ENCODE results near the gene NR1H3.

NR1H3 gene

GRCh38 chr11:47229161-47229560, 28.6 kb upstream of the NR1H3 start:
- no peak for DNase-seq (ENCODE audit: low read depth)
- Histone ChIP-seq H3K9me3 (ENCODE audit: control insufficient read depth, low read length) (no peaks in the 10 kb centered on the region), H3K27me3 (replicated peaks; ENCODE audit: control insufficient read depth, insufficient read depth, low read length) (no peaks in the 10 kb centered on the region), H3K9ac (ENCODE audit: low read length) (no peak overlapping the region), H3K4me1 (ENCODE audit: control insufficient read depth, insufficient read depth, low read length) (peaks cover 7% of the 10 kb centered on the region), H3K4me3 (ENCODE audit: low read length) (no peak overlapping the region), H3K36me3 (ENCODE audit: control insufficient read depth, insufficient read depth, low read length, severe bottlenecking) (peaks cover 26% of the 10 kb centered on the region)

- DNase-seq (ENCODE audit: low read depth): no peak
- Histone ChIP-seq H3K36me3 (ENCODE audit: control insufficient read depth, insufficient read depth, low read length, severe bottlenecking) (peaks cover 23% of the 10 kb centered on the region), H3K9me3 (ENCODE audit: control insufficient read depth, low read length) (no peaks in the 10 kb centered on the region), H3K9ac (ENCODE audit: low read length) (no peak overlapping the region), H3K4me1 (ENCODE audit: control insufficient read depth, insufficient read depth, low read length) (peaks cover 22% of the 10 kb centered on the region), H3K4me3 (ENCODE audit: low read length) (no peak overlapping the region), H3K27me3 (replicated peaks; ENCODE audit: control insufficient read depth, insufficient read depth, low read length) (no peaks in the 10 kb centered on the region)
Observed at GRCh38 chr11:47233051-47233450, 24.7 kb upstream of the NR1H3 start.

GRCh38 chr11:47233989-47234668, 23.7 kb upstream of the NR1H3 start:
- no peaks in the 10 kb centered on the region for H3K27me3 ChIP-seq (replicated peaks; ENCODE audit: control insufficient read depth, insufficient read depth, low read length)

GRCh38 chr11:47234669-47235100, 23.1 kb upstream of the NR1H3 start:
- Histone ChIP-seq H3K4me1 (ENCODE audit: control insufficient read depth, insufficient read depth, low read length) (peaks cover 24% of the 10 kb centered on the region), H3K9me3 (ENCODE audit: control insufficient read depth, low read length) (no peaks in the 10 kb centered on the region), H3K36me3 (ENCODE audit: control insufficient read depth, insufficient read depth, low read length, severe bottlenecking) (peaks cover 28% of the 10 kb centered on the region), H3K9ac (ENCODE audit: low read length) (peak overlapping the region; percentile 58), H3K27me3 (replicated peaks; ENCODE audit: control insufficient read depth, insufficient read depth, low read length) (no peaks in the 10 kb centered on the region), H3K4me3 (ENCODE audit: low read length) (peak overlapping the region; percentile 25)
- DNase-seq (ENCODE audit: low read depth): no peak

More at GRCh38 chr11:47233989-47234668, 23.7 kb upstream of the NR1H3 start:
- Histone ChIP-seq H3K4me1 (ENCODE audit: control insufficient read depth, insufficient read depth, low read length) (peaks cover 24% of the 10 kb centered on the region), H3K4me3 (ENCODE audit: low read length) (peak overlapping the region; percentile 25), H3K36me3 (ENCODE audit: control insufficient read depth, insufficient read depth, low read length, severe bottlenecking) (peaks cover 26% of the 10 kb centered on the region), H3K9ac (ENCODE audit: low read length) (peak overlapping the region; percentile 58), H3K9me3 (ENCODE audit: control insufficient read depth, low read length) (no peaks in the 10 kb centered on the region)
- peak; percentile 50 for DNase-seq (ENCODE audit: low read depth)

GRCh38 chr11:47235163-47235562, 22.6 kb upstream of the NR1H3 start:
- peaks cover 24% of the 10 kb centered on the region for H3K4me1 ChIP-seq (ENCODE audit: control insufficient read depth, insufficient read depth, low read length)
- peaks cover 28% of the 10 kb centered on the region for H3K36me3 ChIP-seq (ENCODE audit: control insufficient read depth, insufficient read depth, low read length, severe bottlenecking)
- H3K9me3 ChIP-seq (ENCODE audit: control insufficient read depth, low read length): no peaks in the 10 kb centered on the region
- H3K4me3 ChIP-seq (ENCODE audit: low read length): no peak overlapping the region
- DNase-seq (ENCODE audit: low read depth): no peak
- H3K9ac ChIP-seq (ENCODE audit: low read length): no peak overlapping the region
- H3K27me3 ChIP-seq (replicated peaks; ENCODE audit: control insufficient read depth, insufficient read depth, low read length): no peaks in the 10 kb centered on the region

- peak; percentile 16 for DNase-seq (ENCODE audit: low read depth)
- no peak overlapping the region for H3K4me3 ChIP-seq (ENCODE audit: low read length)
- H3K4me1 ChIP-seq (ENCODE audit: control insufficient read depth, insufficient read depth, low read length): peaks cover 25% of the 10 kb centered on the region
- H3K36me3 ChIP-seq (ENCODE audit: control insufficient read depth, insufficient read depth, low read length, severe bottlenecking): peaks cover 27% of the 10 kb centered on the region
- H3K9ac ChIP-seq (ENCODE audit: low read length): no peak overlapping the region
- H3K27me3 ChIP-seq (replicated peaks; ENCODE audit: control insufficient read depth, insufficient read depth, low read length): no peaks in the 10 kb centered on the region
- H3K9me3 ChIP-seq (ENCODE audit: control insufficient read depth, low read length): no peaks in the 10 kb centered on the region
Observed at GRCh38 chr11:47236482-47236881, 21.3 kb upstream of the NR1H3 start.

- H3K9me3 ChIP-seq (ENCODE audit: control insufficient read depth, low read length): no peaks in the 10 kb centered on the region
- H3K4me1 ChIP-seq (ENCODE audit: control insufficient read depth, insufficient read depth, low read length): peaks cover 23% of the 10 kb centered on the region
- no peak overlapping the region for H3K9ac ChIP-seq (ENCODE audit: low read length)
- no peak for DNase-seq (ENCODE audit: low read depth)
- H3K36me3 ChIP-seq (ENCODE audit: control insufficient read depth, insufficient read depth, low read length, severe bottlenecking): peaks cover 57% of the 10 kb centered on the region
- H3K27me3 ChIP-seq (replicated peaks; ENCODE audit: control insufficient read depth, insufficient read depth, low read length): no peaks in the 10 kb centered on the region
- H3K4me3 ChIP-seq (ENCODE audit: low read length): no peak overlapping the region
Observed at GRCh38 chr11:47239852-47240251, 17.9 kb upstream of the NR1H3 start.

- no peak overlapping the region for H3K4me3 ChIP-seq (ENCODE audit: low read length)
- DNase-seq (ENCODE audit: low read depth): no peak
- H3K9ac ChIP-seq (ENCODE audit: low read length): no peak overlapping the region
- no peaks in the 10 kb centered on the region for H3K9me3 ChIP-seq (ENCODE audit: control insufficient read depth, low read length)
- peaks cover 63% of the 10 kb centered on the region for H3K36me3 ChIP-seq (ENCODE audit: control insufficient read depth, insufficient read depth, low read length, severe bottlenecking)
- peaks cover 25% of the 10 kb centered on the region for H3K4me1 ChIP-seq (ENCODE audit: control insufficient read depth, insufficient read depth, low read length)
- no peaks in the 10 kb centered on the region for H3K27me3 ChIP-seq (replicated peaks; ENCODE audit: control insufficient read depth, insufficient read depth, low read length)
Observed at GRCh38 chr11:47241841-47242301, 15.9 kb upstream of the NR1H3 start.

- H3K27me3 ChIP-seq (replicated peaks; ENCODE audit: control insufficient read depth, insufficient read depth, low read length): no peaks in the 10 kb centered on the region
- no peaks in the 10 kb centered on the region for H3K9me3 ChIP-seq (ENCODE audit: control insufficient read depth, low read length)
- peaks cover 31% of the 10 kb centered on the region for H3K4me1 ChIP-seq (ENCODE audit: control insufficient read depth, insufficient read depth, low read length)
- H3K9ac ChIP-seq (ENCODE audit: low read length): no peak overlapping the region
- no peak overlapping the region for H3K4me3 ChIP-seq (ENCODE audit: low read length)
- no peak for DNase-seq (ENCODE audit: low read depth)
- peaks cover 63% of the 10 kb centered on the region for H3K36me3 ChIP-seq (ENCODE audit: control insufficient read depth, insufficient read depth, low read length, severe bottlenecking)
Observed at GRCh38 chr11:47242596-47243192, 15.1 kb upstream of the NR1H3 start.

- no peak overlapping the region for H3K4me3 ChIP-seq (ENCODE audit: low read length)
- no peaks in the 10 kb centered on the region for H3K27me3 ChIP-seq (replicated peaks; ENCODE audit: control insufficient read depth, insufficient read depth, low read length)
- peaks cover 32% of the 10 kb centered on the region for H3K4me1 ChIP-seq (ENCODE audit: control insufficient read depth, insufficient read depth, low read length)
- H3K9ac ChIP-seq (ENCODE audit: low read length): no peak overlapping the region
- H3K9me3 ChIP-seq (ENCODE audit: control insufficient read depth, low read length): no peaks in the 10 kb centered on the region
- peaks cover 63% of the 10 kb centered on the region for H3K36me3 ChIP-seq (ENCODE audit: control insufficient read depth, insufficient read depth, low read length, severe bottlenecking)
- DNase-seq (ENCODE audit: low read depth): no peak
Observed at GRCh38 chr11:47243454-47243853, 14.3 kb upstream of the NR1H3 start.

GRCh38 chr11:47244448-47245350, 13.1 kb upstream of the NR1H3 start:
- no peaks in the 10 kb centered on the region for H3K9me3 ChIP-seq (ENCODE audit: control insufficient read depth, low read length)
- peaks cover 37% of the 10 kb centered on the region for H3K4me1 ChIP-seq (ENCODE audit: control insufficient read depth, insufficient read depth, low read length)
- no peak for DNase-seq (ENCODE audit: low read depth)

More at GRCh38 chr11:47244448-47245350, 13.1 kb upstream of the NR1H3 start:
- no peak overlapping the region for H3K4me3 ChIP-seq (ENCODE audit: low read length)
- no peak overlapping the region for H3K9ac ChIP-seq (ENCODE audit: low read length)
- H3K27me3 ChIP-seq (replicated peaks; ENCODE audit: control insufficient read depth, insufficient read depth, low read length): no peaks in the 10 kb centered on the region
- peaks cover 51% of the 10 kb centered on the region for H3K36me3 ChIP-seq (ENCODE audit: control insufficient read depth, insufficient read depth, low read length, severe bottlenecking)
